Retina (tissue), 1 donor: ENCODE measurements around the gene HSPBP1.
"Not testable (repeated sequence)": the region's sequence is repeated elsewhere in the genome, so short reads cannot be mapped to it uniquely, and the experiment has no call there.

Experiments used
- DNase-seq: peaks from one replicate; pipeline ENCODE4 v3.0.0-alpha.2; 2016

HSPBP1 gene

GRCh38 chr19:55279770-55280643, at the start of gene HSPBP1:
TSS of gene HSPBP1 (minus strand) at chr19:55280110. CDS start at chr19:55279608, 502 bp downstream.
- peak; percentile 97 for DNase-seq

- not testable (repeated sequence) for DNase-seq
Measured at GRCh38 chr19:55328774-55329318, 48.9 kb upstream of the HSPBP1 start.

- DNase-seq: no peak
Measured at GRCh38 chr19:55325172-55325571, 45.3 kb upstream of the HSPBP1 start, which contains the start of gene TMEM150B. TSS of gene TMEM150B (minus strand) at chr19:55325341. CDS start at chr19:55321036, 4,305 bp downstream.

- no peak for DNase-seq
Measured at GRCh38 chr19:55324662-55325061, 44.8 kb upstream of the HSPBP1 start.

- DNase-seq: no peak
Measured at GRCh38 chr19:55322204-55322885, 42.4 kb upstream of the HSPBP1 start.

- DNase-seq: no peak
Measured at GRCh38 chr19:55321466-55322137, 41.7 kb upstream of the HSPBP1 start.

GRCh38 chr19:55320844-55321419, 41.0 kb upstream of the HSPBP1 start:
- no peak for DNase-seq

- DNase-seq: peak; percentile 81
Measured at GRCh38 chr19:55319785-55320184, 39.9 kb upstream of the HSPBP1 start.

GRCh38 chr19:55316646-55317045, 36.7 kb upstream of the HSPBP1 start:
- no peak for DNase-seq

- DNase-seq: no peak
Measured at GRCh38 chr19:55315956-55316525, 36.1 kb upstream of the HSPBP1 start.

- no peak for DNase-seq
Measured at GRCh38 chr19:55314396-55314795, 34.5 kb upstream of the HSPBP1 start.

- no peak for DNase-seq
Measured at GRCh38 chr19:55312621-55313512, 33.0 kb upstream of the HSPBP1 start.

GRCh38 chr19:55311797-55312196, 31.9 kb upstream of the HSPBP1 start:
- no peak for DNase-seq

- no peak for DNase-seq
Measured at GRCh38 chr19:55311397-55311796, 31.5 kb upstream of the HSPBP1 start.

GRCh38 chr19:55310498-55310897, 30.6 kb upstream of the HSPBP1 start:
- DNase-seq: no peak

GRCh38 chr19:55309448-55309847, 29.5 kb upstream of the HSPBP1 start:
- no peak for DNase-seq

- no peak for DNase-seq
Measured at GRCh38 chr19:55308281-55308680, 28.4 kb upstream of the HSPBP1 start.

GRCh38 chr19:55306712-55307111, 26.8 kb upstream of the HSPBP1 start:
- DNase-seq: no peak

- DNase-seq: no peak
Measured at GRCh38 chr19:55305983-55306562, 26.2 kb upstream of the HSPBP1 start.

GRCh38 chr19:55305491-55305890, 25.6 kb upstream of the HSPBP1 start:
- DNase-seq: peak; percentile 48

- no peak for DNase-seq
Measured at GRCh38 chr19:55304980-55305379, 25.1 kb upstream of the HSPBP1 start.
